ENCODE results near the gene ZNF687.

DNA sequence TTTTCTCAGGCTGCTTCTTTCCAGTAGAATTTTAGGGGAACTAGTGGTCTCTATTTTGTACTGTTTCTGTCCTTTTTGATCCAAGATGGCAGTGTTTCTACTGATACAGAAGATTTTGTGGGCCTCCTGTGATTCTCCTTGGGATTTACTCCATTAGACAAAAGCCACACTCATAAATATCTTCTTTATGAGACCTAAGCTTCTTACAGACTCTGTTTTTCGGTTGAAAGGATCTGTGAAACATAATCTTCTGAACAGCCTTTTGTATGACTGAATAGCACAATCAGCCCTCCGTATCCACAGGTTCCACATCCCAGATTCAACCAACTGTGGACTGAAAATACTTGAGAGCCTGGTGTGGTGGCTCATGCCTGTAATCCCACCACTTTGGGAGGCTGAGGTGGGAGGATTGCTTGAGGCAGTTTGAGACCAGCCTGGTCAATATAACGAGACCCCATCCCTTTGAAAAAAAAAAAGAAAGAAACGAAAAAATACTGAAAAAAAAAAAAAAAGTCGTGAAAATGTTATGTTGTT, 38.3 kb upstream of the ZNF687 start:
- TF ChIP-seq CTCF (IDR thresholded peaks at IDR 0.05) (no peak), EP300 (IDR thresholded peaks at IDR 0.05) (no peak)
